AG04450 (cell line): ENCODE data around the gene RSU1. TPM values are rescaled to one million over a fixed set of nuclear protein-coding genes. Genes with fewer than 3 reads are reported as not detected.

Experiments used
- CTCF ChIA-PET: fragments of 300-600, 350-600 bp; formaldehyde crosslinking; extraction: SDS; loops from one replicate; lab custom pipeline; 2022; ENCODE audit warnings: antibody characterized with exemption, inconsistent platforms; lab: Charles Lee
- POLR2A ChIA-PET: fragments of 350-600 bp; formaldehyde crosslinking; extraction: SDS; loops from one replicate; lab custom pipeline; 2021; ENCODE audit warnings: antibody characterized with exemption, inconsistent platforms; lab: Yijun Ruan, JAX
- DNase-seq: peaks from one replicate; pipeline ENCODE4 v3.0.0-alpha.2; 2011; ENCODE audit warnings: low read depth, low spot score
- H3K27ac ChIP-seq: one replicate; pipeline ENCODE4 v1.5.1; 2012; ENCODE audit warnings: low read depth, low read length, control low read depth
- H3K27me3 ChIP-seq: one replicate; pipeline ENCODE4 v1.6.0; 2012; ENCODE audit warnings: low read length; ENCODE audit not compliant: control insufficient read depth, insufficient read depth
- H3K4me3 ChIP-seq: 2 replicates; pipeline ENCODE4 v1.5.1; 2011; ENCODE audit warnings: mild to moderate bottlenecking, low read depth, low read length, control low read depth
- H3K9me3 ChIP-seq: 2 replicates; pipeline ENCODE4 v1.5.1; 2012; ENCODE audit warnings: low read length; ENCODE audit not compliant: control insufficient read depth, insufficient read depth
- CTCF ChIP-seq: IDR thresholded peaks from 2 replicates; pipeline ENCODE4 v1.5.1; 2011; ENCODE audit warnings: low read depth, low read length, control low read depth, inconsistent platforms
- polyA plus RNA-seq: library from polyadenylated mRNA; depleted of rRNA; stranded (reverse); fragments of >200 nt; gene quantifications from 2 replicates; pipeline ENCODE4 v1.2.3, GENCODE V29; 2011

The RSU1 gene
- polyA plus RNA-seq, 1 experiment = 229 TPM

- Histone ChIP-seq H3K27ac (no peak overlapping the region), H3K9me3 (no peaks in the 10 kb centered on the region), H3K27me3 (no peaks in the 10 kb centered on the region), H3K4me3 (no peak overlapping the region)
- ChIA-PET CTCF (no interaction called here), POLR2A (no interaction called here)
- no peak for DNase-seq
- TF ChIP-seq CTCF = no peak
Measured at GRCh38 chr10:16727666-16728065, 89.6 kb downstream of the RSU1 start.

DNA sequence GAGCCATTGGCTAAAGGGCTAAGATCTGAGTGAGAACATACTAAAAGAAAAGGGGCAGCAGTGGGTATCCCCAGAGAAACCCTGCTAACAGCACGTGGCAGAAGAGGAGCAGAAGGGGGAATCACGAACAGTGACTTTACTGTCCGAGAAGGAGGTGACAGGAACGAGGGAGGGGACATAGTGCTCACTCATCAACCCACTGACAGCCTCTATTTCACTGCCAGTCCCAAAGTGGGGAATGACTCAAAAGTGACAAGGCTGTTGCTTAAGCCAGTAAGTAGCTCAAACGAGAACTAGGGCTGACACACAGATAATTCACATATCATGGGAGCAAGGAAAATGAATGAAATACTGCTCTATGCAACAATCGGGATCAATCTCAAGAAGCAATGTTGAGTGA, 92.7 kb downstream of the RSU1 start:
- CTCF ChIA-PET = no interaction called here
- Histone ChIP-seq H3K9me3 (no peaks in the 10 kb centered on the region), H3K27ac (no peak overlapping the region), H3K4me3 (no peak overlapping the region), H3K27me3 (no peaks in the 10 kb centered on the region)
- POLR2A ChIA-PET = no interaction called here
- no peak for TF ChIP-seq CTCF
- DNase-seq = no peak

GRCh38 chr10:16720812-16721211, 96.4 kb downstream of the RSU1 start:
- no peak overlapping the region for H3K27ac ChIP-seq
- no peaks in the 10 kb centered on the region for H3K9me3 ChIP-seq
- H3K4me3 ChIP-seq = no peak overlapping the region
- POLR2A ChIA-PET = no interaction called here
- H3K27me3 ChIP-seq = no peaks in the 10 kb centered on the region
- no peak for DNase-seq
- no peak for TF ChIP-seq CTCF
- CTCF ChIA-PET = no interaction called here

- peak; percentile 36 for DNase-seq
- peaks cover 12% of the 10 kb centered on the region; the same call in 1 of the 2 replicates for H3K9me3 ChIP-seq
- ChIA-PET CTCF (interaction anchor here (0.6 kb wide), 2 partner anchors 106 to 762 kb away, joined by 3 to 7 read pairs; no protein-coding TSS in a partner anchor), POLR2A (interaction anchor here (0.6 kb wide), 1 partner anchor 45 kb away, joined by 3 read pairs; no protein-coding TSS in a partner anchor)
- H3K4me3 ChIP-seq = no peak overlapping the region
- no peak for TF ChIP-seq CTCF
- no peaks in the 10 kb centered on the region for H3K27me3 ChIP-seq
- no peak overlapping the region for H3K27ac ChIP-seq
Measured at GRCh38 chr10:16717622-16718395, 99.4 kb downstream of the RSU1 start.

DNA sequence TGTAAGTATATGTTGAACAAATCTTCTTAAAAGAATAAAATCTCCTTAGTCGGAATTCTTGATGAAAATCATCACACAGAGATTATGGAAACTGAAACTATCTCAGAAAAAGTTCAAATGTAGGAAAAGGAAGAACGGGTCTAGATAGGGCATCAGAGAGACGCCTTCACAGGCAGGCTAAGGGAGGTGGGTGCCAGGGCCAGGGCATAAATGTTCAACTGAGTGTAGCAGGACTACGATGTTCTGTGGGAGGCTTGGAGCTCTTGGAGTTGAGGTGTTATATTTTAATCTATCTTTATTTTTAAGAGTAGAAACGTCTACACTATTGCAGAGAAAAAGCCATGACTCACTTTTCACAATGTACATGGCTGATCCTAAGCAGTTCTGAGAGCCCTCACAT, 101.2 kb downstream of the RSU1 start:
- Histone ChIP-seq H3K9me3 (peaks cover 12% of the 10 kb centered on the region; the same call in 1 of the 2 replicates), H3K27ac (no peak overlapping the region), H3K4me3 (no peak overlapping the region), H3K27me3 (no peaks in the 10 kb centered on the region)
- no peak for DNase-seq
- ChIA-PET CTCF (no interaction called here), POLR2A (no interaction called here)
- no peak for TF ChIP-seq CTCF
